Activated CD8-positive, alpha-beta memory T cell treated with anti-CD3 and anti-CD28 coated beads, Interleukin-2, amount 50 U/mL, for 1 hour (primary cell): ENCODE measurements around the gene IMMP2L.

Source experiments
- DNase-seq: peaks from one replicate; pipeline ENCODE4 v3.0.0-alpha.2; 2020; ENCODE audit errors: extremely low read depth

Gene IMMP2L

DNA sequence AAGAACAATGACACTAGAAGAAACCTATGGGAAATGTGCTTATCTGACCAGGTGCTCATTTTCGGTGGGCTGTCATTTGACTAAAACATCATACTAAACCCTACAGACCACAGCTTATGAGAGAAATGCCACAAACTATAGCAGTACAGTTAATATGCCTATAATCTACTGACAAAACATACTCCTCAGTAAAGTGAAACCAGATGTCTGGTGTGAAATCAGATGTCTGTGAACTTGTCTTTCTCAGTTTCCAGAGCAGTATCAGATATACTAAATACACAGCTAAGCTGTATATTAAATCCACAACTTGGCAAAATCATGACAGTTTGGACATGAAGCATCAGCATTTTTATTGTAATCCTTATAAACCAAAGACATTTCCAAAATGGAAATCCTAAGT, 3.3 kb downstream of the IMMP2L start:
- no peak for DNase-seq

DNA sequence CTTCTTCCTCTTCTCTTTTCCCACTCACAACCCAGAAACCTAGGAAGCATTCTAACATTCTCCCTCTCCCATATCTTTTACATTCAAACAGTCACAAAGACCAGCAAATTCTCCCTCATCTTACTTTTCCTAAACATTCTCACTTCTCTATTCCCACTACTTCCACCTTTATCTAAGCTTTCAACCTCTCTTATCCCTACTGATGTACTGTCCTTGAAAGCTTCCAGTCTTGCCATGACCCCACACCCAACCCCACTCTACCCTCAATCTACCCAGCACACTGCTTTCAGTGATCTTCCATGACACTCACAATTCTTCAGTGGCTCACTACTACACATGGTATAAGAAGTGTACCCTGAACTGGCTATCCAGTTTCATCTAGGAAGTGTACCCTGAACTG, 5.3 kb downstream of the IMMP2L start:
- DNase-seq, result no peak

GRCh38 chr7:111554086-111554485, 8.2 kb downstream of the IMMP2L start:
- no peak for DNase-seq

GRCh38 chr7:111541067-111541466, 21.2 kb downstream of the IMMP2L start:
- no peak for DNase-seq

- DNase-seq, result no peak
Observed at GRCh38 chr7:111540199-111540815, 22.0 kb downstream of the IMMP2L start.

GRCh38 chr7:111537134-111537533, 25.2 kb downstream of the IMMP2L start:
- DNase-seq, result no peak

DNA sequence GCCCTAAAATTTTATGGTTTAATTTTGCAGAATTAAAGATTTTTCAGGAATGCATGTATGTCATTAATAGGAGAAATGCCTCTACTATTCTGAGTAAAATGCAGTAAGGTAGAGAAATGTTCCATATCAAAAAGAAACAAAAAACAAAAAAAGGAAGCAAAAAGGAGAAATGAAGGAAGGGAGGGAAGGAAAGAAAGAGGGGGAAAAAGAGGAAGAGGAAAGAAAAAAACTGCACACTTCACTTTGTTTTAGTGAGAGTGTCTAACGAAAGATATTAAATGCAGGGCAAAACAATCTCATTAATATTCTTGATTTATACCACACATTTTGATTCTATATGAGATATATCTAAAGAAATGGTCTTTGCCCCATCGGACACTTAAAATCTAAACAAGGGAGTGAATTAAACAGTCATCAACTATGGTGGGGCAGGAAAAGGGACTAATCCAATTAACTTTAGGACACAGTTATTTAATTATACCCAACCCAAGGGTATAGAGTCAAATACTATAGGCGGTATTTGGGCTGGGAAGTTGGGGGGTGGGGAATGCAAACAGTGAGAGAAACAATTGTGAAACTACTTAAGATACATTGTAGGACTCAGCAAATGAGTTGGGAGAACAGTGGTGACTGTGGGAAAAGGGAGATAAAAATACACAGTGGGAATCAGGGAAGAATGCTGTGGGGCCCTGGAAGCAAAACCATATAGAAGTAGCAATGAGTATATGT, 27.0 kb downstream of the IMMP2L start:
- no peak for DNase-seq

GRCh38 chr7:111532625-111533024, 29.7 kb downstream of the IMMP2L start:
- DNase-seq, result no peak

- no peak for DNase-seq
Observed at GRCh38 chr7:111531993-111532392, 30.3 kb downstream of the IMMP2L start.

DNA sequence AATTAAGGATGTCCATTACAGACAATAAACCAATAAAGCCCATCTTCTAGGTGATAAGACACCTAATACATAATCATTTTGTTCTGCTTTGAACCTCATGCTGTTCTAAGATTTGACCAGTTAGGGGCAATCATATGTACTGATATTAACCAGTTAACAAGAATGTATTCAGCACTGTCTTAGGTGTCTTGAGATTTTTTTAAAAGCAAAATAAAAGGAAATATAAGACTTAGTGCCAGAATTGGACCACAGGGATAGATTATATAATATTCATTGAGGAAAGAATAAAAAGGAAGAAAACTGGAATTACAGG, 32.0 kb downstream of the IMMP2L start:
- no peak for DNase-seq

DNA sequence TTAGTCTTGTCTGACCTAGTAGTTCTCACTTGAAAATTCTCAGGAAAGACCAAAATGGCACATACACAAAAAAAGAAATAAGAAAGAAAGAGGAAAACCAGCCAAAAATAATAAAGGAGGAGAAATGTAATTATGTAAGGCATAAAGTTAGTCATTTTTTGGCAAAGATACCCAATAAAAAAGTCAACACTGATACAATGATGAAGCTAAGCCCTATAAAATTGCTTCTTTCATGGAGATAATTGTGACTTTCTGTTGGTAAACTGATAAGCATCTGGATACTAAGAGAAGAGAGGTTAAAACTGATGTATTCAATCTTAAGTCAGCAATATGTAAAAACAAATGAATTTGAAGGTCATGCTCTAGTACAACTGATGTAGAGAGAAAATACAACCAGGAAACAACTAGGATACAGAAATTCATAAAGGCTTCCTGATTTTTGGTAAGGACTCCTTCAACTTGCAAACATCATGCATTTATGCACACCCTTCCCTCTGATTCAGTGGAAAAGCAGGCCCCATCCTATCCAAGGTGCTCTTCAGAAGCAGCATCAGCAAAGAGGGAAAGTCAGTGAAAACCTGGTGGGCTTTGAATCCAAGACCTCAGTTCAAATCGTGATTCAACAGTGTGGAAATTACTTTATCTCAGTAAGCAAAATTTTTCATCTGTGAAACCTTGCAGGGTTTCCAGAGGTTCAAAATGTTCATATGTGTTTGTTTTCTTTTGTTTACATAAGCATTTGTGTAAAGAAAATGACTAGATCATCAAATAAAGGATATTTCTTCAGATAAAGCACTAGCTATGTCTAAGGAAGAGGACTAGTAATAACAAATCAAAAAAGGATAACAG, 32.6 kb downstream of the IMMP2L start:
- DNase-seq, result no peak

DNA sequence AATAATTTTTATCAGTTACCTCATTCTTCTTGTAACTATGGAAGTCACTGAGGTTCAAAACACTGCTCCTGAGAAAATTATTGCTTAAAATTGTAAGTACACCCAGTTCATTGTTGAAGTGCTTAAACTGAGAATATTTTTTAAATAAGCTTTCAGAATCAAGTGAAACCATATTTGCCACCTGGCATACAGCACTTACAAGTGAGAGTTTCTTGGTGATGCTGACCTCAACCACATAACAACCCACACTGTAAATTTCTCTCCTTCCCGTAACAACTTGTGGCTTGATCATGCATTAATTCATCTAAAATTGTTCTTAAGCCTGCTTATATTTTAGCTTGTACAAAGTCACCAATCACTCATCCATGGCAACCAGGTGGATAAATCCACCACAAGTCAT, 34.0 kb downstream of the IMMP2L start:
- DNase-seq, result no peak

DNA sequence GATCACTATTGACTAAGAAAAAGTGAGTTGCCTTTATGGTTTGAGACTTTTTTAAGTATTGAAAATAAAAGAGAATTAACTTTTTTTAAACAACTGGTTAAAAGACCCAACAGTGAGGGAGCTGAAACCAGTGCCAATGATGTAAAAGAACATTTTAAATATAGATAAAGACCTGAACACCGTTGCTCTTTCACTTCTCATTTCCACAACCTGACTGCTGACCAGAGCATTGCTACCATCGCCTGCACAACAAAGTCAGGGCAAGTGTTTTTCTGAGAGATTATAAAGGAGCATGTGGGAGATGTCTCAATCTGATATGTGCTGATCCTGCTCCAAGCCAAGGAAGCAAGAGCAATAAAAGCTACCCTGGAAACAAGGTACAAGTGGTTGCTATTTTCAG, 34.7 kb downstream of the IMMP2L start:
- no peak for DNase-seq

DNA sequence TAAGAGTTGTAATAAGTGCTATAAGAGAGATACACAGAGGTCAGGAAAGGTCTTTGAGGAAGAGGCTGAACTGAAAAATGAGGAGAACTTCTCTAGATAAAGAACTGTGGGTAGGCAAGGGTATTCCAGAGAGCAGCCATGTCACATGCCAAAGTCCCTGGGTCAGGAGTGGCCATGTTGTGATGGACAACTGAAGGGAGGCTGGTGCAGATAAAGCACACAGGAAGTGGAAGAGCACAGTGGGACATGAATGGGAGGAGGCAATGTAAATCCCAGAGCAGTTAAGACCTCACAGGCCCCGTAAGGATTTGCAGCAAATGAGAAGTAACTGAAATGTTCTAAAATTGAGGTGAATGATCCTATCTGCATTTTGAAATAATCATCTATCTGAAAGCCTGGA, 37.2 kb downstream of the IMMP2L start:
- DNase-seq, result no peak

DNA sequence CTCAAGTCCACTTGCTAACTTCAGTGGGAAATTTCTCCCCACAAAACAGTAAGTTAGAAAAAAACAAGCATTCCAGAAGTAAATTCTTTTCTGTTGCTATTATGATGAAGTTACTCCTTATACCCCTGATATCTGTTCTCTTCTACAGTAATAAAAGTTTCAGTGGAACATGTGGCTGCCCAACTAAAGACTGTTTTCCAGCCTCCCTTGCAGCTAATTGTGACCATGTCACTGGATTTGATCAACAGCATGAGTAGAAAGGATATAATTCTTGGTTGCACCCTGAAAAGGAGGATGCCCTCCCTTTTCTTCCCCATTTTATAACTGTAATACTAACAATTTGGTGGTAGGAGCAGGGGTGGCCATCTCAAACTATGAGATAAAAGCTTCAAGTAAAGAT, 40.6 kb downstream of the IMMP2L start:
- DNase-seq, result no peak

- DNase-seq, result no peak
Observed at GRCh38 chr7:111518264-111518663, 44.0 kb downstream of the IMMP2L start.

DNA sequence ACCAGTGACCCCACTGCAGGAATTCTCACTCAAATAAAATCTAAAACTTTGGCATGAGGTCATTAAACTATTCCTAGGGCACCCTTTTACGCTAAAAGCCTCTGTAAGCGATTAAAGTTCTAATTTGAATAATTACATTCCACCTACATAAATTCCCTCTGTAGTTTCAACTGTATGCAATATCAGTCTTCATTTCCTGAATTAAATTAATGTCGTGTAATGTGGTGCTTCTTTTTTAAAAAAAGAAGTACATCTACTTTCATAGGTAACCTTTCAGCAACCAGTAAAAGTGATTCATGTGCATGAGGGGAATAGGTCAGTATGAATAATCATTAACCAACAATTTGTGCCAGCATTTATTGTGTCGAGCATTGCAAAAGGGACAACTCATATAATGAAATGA, 44.7 kb downstream of the IMMP2L start:
- DNase-seq, result no peak

GRCh38 chr7:111516612-111517011, 45.7 kb downstream of the IMMP2L start:
- no peak for DNase-seq

GRCh38 chr7:111513566-111513965, 48.7 kb downstream of the IMMP2L start:
- DNase-seq, result no peak

DNA sequence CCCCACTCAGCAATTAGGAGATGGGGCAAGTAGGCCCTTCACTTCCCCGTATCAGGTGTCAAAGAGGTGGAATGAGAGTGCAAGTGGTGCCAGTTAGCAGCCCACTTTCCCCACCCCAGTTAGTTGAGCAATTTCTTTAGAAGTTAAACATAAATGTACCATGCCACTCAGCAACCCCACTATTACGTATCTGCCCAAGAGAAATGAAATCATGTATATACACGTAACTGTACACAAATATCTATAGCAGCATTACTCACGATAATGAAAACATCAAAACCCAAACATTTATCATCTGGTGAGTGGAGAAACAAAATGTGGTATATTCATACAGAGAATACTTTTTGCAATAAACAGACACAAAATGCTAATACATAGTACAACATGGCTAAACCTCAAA, 50.4 kb downstream of the IMMP2L start:
- DNase-seq, result no peak

DNA sequence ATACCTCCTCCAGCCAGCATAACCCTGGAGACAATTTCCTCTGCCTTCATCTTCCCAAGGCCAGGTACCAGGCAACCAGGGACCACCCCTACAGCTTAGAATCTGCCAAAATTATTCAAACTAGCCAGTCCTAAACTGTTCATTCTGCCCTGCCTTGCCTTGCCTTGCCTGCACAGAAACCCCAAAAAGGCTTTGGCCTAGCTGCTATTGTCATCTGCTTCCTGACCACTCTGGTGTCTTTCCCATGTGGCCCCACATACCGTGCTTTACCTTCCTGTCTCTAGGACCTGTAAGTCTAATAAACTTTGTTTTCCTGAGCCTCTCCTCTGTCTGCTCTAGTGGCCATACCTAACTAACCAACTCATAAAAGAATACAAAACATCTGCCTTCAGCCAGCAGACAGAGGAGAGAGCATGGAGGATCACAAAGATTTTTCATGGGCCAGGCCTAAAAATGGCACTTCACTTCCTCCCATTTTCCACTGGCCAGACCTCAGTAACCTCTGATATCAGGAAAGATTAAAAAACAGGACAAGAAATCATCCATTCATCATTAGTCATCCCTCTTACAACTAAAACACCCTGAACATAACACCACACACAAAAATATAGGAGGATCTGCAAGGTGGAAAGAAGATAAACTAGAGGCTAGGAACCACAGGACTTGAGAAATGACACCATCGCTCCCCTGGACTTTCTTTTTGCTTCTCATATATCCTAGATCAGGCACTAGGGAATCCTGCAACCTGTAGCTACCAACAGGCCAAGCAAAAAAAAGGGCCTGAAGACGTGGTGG, 51.5 kb downstream of the IMMP2L start:
- no peak for DNase-seq

DNA sequence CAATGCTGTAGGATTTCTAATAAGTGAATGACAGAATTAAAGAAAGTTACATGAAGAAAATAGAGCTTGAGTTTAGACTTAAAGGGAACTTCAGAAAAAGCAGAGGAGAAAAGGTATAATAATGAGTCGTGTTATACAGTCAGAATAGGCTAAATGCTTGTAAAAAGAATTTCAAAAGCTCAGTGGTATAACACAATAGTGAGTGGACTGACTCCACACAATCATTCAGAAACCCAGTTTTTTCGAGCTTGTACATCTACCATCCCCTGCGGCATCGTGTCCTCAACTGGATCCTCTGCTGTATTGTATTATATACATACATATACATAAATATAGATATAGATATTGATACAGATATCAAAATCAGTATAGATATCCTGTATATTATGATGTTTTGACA, 52.2 kb downstream of the IMMP2L start:
- DNase-seq, result no peak
